Fibroblast of peridontal ligament (primary cell): ENCODE measurements around the gene ZNRF2.

Source experiments
- DNase-seq: peaks from one replicate; pipeline ENCODE4 v3.0.0-alpha.2; 2010; ENCODE audit errors: extremely low read depth

ZNRF2 gene

DNA sequence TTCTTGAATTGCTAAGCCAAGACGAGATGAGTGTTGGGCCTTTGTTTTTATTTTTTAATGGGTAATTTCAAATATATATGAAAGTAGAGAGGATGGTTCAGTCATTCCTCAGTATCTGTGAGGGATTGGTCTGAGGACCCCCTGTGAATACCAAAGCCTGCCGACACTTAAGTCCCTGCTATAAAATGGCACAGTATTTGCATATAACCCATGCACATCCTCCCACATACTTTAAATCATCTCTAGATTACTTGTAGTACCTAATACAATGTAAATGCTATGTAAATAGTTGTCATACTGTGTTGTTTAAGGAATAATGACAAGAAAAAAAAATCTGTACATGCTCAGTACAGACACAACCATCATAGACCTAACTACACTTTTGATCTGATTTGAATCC is 120.8 kb downstream of the ZNRF2 start:
- no peak for DNase-seq

DNA sequence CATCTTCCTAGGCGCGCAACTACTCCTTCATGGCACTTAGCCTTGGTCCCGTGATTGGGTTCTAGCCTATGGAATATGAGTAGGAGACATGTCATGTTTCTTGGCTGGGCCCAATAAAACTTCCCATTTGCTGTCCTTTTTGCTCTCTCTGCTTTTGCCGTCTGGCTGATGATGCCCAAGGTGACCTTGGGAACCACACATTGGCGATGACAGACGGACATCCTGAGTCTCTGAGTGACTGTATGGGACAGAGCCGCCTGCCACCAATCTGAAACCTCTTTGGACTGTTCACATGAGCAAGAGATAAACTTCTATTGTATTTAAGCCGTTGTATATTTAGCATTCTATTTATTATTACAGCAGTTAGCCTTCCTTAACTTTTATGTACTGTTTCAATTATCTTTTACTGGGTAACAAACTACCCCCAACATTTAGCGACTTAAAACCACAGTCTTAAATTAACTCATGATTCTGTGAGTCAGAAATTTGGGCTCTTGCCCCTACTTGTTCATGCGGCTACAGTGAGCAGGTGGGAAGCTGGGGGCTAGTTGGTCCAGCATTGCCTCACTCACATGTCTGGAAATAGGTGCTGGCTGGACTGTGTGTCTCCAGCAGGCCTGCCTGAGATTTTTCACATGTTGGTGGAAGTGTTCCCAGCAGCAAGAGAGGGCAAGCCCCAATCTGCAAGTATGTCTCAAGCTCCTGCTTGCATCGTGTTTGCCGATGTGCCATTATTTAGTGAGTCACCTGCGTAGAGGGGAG is 122.4 kb downstream of the ZNRF2 start:
- peak; percentile 12 for DNase-seq

DNA sequence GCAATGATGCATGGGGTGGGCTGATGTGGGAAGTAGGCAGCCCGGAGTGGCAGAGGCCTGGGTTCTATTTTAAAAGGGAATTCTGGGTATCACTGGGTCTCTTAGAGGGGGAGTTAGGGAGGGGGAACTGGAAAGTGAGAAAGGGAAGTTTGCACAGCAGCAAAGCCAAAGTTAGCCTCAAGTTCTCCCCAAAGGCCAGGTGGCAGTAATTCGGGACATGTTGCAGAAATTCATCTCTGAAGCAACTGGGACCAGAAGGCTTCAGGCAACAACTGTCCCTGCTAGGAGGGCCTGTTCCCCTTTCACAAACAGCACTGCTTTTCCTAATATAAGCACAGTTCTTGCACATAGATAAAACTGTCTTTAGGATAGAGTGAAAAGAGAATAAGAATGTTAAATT is 126.8 kb downstream of the ZNRF2 start:
- DNase-seq: no peak

DNA sequence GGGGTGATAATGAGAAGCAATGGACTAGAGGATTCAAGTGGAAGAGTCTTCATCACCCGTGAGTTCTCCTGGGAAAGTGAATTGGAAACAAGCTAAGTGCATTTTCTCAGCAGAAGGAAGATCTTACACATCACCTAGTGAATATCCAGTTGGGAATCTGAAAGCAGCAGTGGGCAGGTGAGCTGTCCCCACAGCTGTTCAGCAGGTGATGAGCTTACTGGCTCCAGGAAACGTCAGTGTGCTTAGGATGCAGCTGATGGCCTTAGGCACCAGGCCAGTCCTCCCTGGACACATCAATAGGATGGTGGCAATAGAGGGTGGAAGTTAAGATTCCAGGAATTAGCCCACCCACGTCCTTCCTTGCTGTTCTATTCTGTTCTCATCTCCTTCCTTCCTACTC is 127.5 kb downstream of the ZNRF2 start:
- DNase-seq: no peak

DNA sequence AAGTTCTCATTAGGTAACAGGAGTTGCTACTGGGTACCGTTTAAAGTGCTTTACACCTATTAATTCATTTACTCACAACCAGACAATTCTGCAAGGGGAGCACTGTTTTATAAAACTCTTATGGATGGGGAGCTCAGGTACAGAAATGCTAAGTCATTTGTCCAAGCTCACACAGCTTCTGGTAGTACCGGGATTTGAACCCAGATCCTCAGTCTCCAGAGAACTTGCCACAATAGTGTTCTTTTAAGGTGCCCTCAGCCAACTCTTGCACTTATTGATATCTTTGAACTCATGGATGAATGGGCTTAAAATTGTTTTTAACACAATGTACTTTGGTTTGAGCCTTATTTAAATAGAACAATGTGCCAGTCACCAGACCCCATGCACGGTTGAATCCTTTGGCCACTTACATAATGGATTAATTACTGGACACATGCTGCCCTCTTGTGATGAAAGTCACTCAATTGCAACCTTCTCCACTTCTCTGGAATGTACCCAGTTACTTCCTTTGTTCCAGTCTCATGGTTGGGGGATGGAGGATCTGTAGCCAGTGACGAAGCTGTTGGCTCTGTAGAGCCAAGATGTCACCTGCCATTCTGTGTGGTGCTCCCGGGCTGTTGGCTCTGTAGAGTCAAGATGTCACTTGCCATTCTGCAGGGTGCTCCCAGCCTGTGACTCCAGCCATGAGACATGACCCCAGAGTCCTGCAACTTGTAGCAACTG is 128.5 kb downstream of the ZNRF2 start:
- DNase-seq: peak; percentile 91

DNA sequence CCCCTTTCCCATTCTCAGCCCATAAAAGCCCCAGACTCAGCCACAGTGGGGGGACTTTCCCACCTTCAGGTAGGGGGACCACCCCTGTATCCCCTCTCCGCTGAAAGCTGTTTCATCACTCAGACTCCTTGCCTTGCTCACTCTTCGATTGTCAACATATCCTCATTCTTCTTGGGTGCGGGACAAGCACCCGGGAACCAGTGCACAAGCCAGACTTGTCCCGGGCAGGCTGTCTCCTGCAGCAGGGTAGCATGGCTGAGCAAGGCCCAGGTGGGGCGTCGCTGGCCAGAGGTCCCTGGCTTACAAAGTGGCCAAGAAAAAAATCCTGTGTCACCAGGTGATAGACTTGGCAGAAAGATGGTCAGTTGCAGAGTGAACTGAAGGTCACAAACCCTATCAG is 129.5 kb downstream of the ZNRF2 start:
- DNase-seq: no peak
